Astrocyte of the spinal cord (primary cell): ENCODE measurements around the gene RMI2.

ENCODE experiments used
- DNase-seq: peaks from one replicate; pipeline ENCODE4 v3.0.0; 2011; ENCODE audit warnings: low read depth, low spot score
- H3K4me3 ChIP-seq: 2 replicates; pipeline ENCODE4 v1.5.1; 2011; ENCODE audit warnings: low read depth, mild to moderate bottlenecking, low read length, moderate library complexity
- in situ Hi-C: cut with HindIII; loops from 2 replicates; pipeline ENCODE4 v1.10.0; 2017; ENCODE audit warnings: low sequenced_read_pairs
- TF ChIP-seq, protein P1 (sequence below): IDR thresholded peaks from 2 replicates; pipeline ENCODE4 v1.5.1; 2012; ENCODE audit warnings: low read depth, mild to moderate bottlenecking, low read length, inconsistent platforms

Gene RMI2

DNA sequence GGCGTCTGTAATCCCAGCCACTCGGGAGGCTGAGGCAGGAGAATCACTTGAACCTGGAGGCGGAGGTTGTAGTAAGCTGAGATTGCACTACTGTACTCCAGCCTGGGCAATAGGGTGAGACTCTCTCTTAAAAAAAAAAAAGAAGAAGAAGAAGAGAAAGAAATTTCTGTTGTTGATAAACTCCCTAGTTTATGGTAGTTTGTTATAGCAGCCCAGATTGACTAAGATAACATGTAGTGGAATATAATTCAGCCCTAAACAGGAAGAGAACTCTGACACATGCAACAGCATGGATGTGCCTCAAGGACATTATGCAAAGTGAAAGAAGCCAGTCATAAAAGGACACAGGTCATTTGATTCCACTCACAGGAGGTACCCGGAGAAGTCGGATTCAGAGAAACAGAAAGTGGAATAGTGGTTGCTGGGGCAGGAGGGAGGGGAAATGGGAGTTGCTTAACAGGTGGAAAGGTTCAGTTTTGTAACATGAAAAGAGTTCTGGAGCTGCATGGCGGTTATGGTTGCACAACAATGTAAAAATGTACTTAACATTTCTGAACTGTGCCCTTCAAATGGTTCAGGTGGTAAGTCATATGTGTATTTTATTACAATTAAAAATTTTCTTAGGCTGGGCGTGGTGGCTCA, 38.1 kb upstream of the RMI2 start:
- H3K4me3 ChIP-seq = no peak overlapping the region
- DNase-seq = no peak
- TF ChIP-seq, protein P1, sequence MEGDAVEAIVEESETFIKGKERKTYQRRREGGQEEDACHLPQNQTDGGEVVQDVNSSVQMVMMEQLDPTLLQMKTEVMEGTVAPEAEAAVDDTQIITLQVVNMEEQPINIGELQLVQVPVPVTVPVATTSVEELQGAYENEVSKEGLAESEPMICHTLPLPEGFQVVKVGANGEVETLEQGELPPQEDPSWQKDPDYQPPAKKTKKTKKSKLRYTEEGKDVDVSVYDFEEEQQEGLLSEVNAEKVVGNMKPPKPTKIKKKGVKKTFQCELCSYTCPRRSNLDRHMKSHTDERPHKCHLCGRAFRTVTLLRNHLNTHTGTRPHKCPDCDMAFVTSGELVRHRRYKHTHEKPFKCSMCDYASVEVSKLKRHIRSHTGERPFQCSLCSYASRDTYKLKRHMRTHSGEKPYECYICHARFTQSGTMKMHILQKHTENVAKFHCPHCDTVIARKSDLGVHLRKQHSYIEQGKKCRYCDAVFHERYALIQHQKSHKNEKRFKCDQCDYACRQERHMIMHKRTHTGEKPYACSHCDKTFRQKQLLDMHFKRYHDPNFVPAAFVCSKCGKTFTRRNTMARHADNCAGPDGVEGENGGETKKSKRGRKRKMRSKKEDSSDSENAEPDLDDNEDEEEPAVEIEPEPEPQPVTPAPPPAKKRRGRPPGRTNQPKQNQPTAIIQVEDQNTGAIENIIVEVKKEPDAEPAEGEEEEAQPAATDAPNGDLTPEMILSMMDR = no peak
- in situ Hi-C loops = no loop called here

DNA sequence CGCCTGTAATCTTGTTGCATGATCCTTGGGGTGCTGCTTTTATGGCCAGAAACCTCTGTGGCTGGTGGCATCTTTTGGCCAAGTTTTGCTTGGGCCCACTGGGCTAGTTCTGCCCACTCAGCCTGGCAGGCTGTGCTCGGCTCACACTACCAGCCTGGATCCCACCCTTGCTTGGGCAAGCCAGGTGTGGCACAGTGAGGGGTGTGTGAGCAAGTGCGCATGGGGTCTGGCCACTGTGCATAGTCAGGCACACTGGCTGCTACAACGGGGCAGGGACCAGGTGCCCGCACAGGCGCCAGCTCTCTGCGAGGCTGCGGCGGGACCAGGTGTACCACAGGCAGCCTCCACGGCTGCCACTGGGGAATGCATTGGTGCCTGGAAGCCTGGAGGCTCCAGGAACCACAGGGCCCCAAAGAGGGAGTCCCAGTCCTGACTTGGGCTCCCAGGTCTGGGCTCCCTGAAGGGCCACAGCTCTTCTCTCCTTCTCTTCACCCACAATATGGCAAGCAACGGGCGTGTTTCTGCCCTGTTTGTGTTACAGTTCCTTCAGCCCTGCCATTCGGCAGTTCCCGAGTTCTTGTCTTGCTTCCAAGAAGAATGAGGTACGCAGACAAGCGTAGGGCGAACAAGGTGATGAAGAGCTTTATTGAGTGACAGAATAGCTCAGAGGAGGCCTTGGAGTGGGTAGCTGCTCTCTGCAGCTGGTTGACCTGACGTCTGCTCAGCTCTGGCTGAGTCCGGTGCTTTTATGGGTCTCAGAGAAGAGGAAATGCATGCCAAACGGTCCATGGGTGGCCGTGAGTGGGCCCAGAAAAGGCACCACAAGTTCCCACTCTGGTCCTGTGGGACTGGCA, 37.4 kb upstream of the RMI2 start:
- no peak for DNase-seq
- in situ Hi-C loops = no loop called here
- no peak overlapping the region for H3K4me3 ChIP-seq
- TF ChIP-seq, protein P1 = no peak

DNA sequence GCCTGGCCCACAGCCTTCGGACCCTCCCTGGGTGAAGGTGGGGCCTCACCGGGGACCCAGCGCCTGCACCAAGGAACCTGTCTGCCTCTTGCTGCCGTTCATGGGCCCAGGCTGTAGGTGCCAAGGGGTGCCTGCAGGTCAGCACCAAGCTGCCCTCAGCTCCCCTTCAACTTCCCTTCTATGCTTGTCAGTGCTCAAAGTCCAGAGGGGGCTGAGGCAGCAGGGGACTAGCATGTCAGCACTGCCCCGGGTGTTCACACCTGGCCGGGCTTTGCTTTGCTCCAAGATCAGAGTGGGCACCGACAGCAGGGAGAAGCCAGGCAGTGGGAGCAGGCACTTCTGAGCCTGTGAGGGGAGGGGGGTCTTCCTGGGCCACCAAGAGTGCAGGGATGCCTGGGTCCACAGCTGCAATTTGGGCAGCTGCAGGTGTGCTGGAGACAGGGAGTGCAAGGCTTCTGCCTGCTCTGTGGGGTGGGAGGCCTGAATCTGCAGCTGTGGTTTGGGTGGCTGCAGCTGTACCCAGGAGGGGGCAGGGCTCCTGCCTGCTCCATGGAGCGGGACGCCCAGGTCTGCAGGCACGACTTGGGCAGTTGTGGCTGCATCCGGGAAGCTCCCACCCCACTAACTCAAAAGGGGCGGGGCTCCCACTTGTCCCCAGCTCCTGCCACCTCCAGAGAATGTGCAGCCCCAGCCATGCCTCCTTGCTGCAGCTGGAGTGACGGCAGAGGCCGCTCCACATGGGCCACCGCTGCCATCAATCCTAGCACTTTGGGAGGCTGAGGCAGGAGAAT, 36.6 kb upstream of the RMI2 start:
- DNase-seq = no peak
- TF ChIP-seq, protein P1 = no peak
- no peak overlapping the region for H3K4me3 ChIP-seq
- in situ Hi-C loops = no loop called here

DNA sequence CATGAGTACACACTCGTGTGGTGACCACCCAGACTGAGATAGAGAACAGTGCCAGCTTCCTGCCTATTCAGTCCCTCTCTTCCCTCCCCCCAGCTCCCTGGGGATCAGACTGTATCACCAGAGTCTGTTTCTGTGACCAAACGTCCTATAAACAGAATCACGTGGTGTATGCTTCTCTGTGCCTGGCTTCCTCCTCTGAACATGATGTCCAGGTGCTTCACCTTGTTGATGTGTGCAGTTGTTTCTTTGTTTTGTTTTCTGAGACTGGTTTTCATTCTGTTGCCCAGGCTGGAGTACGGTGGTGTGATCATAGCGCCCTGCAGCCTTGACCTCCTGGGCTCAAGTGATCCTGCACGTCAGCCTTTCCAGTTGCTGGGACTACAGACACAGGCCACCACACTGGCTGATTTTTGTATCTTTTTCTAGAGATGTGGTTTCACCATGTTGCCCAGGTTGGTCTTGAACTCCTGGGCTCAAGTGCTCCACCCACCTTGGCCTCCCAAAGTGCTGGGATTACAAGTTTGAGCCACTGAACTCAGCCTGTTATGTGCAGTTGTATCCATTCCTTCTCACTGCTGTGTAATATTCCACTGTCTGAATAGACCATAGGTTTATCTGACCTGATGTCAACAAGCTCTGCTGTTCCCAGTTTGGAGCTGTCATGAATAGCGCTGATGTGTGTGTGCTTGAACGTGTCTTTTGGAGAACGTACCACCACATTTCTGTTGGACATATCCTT, 35.2 kb upstream of the RMI2 start:
- TF ChIP-seq, protein P1 = no peak
- in situ Hi-C loops = no loop called here
- H3K4me3 ChIP-seq = no peak overlapping the region
- no peak for DNase-seq

DNA sequence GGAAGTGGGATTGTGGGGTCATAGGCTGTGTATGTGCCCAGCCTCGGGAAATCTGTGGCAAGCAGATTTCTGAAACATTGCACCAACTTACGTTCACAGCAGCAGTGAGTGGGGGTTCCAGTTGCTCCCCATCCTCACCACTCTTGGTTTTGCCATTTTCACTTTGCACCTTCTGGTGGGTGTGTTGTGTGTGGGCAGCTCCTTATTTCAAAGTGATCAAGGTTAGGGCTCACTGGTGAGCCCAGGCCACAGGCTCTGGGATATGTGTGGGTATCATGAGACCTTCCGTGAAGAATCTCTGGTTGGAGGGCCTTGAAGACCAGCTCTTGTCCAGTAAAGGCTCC, 34.7 kb upstream of the RMI2 start:
- TF ChIP-seq, protein P1 = no peak
- DNase-seq = no peak
- in situ Hi-C loops = no loop called here
- no peak overlapping the region for H3K4me3 ChIP-seq

DNA sequence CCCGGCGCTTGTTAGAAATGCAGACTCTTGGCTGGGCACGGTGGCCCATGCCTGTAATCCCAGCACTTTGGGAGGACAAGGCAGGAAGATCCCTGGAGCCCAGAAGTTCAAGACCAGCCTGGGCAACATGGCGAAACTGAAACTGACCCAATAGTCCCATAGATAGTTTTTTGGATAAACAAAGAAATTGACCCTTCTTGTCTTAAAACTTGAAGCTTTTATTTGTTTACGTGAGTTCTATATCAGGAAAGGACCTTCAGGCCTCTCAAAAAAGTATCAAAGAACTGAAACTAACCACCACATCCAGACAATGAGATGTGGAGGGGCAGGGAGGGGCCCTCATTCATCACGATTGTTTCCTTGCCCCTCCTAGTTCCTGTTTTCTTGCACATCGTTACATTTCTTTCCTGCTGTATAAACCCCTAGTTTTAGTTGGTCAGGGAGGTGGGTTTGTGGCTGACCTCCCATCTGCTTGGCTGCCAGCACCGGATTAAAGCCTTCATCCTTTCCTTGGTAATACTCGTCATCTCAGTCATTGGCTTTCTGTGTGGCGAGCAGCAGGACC, 34.2 kb upstream of the RMI2 start:
- H3K4me3 ChIP-seq = no peak overlapping the region
- peak; percentile 9 for DNase-seq
- in situ Hi-C loops = no loop called here
- TF ChIP-seq, protein P1 = no peak
